HUES64 (cell line): ENCODE measurements around the gene CMTM8.
"Not testable (repeated sequence)": the region's sequence is repeated elsewhere in the genome, so short reads cannot be mapped to it uniquely, and the experiment has no call there.

Experiments used
- H3K27ac ChIP-seq: 2 replicates; pipeline ENCODE4 v1.7.0; 2013; ENCODE audit warnings: low read depth, low read length, inconsistent platforms
- H3K27me3 ChIP-seq: 2 replicates; pipeline ENCODE4 v1.6.1; 2013; ENCODE audit warnings: mild to moderate bottlenecking, low read length; ENCODE audit not compliant: insufficient read depth
- H3K36me3 ChIP-seq: 2 replicates; pipeline ENCODE4 v1.6.1; 2013; ENCODE audit warnings: mild to moderate bottlenecking, low read length; ENCODE audit not compliant: insufficient read depth
- H3K4me1 ChIP-seq: 2 replicates; pipeline ENCODE4 v1.6.1; 2013; ENCODE audit warnings: mild to moderate bottlenecking, low read length, moderate library complexity; ENCODE audit not compliant: insufficient read depth
- H3K4me3 ChIP-seq: 2 replicates; pipeline ENCODE4 v1.5.1; 2013; ENCODE audit warnings: mild to moderate bottlenecking, low read length, moderate library complexity
- H3K9ac ChIP-seq: 2 replicates; pipeline ENCODE4 v1.6.1; 2013; ENCODE audit warnings: mild to moderate bottlenecking, low read depth, low read length
- H3K9me3 ChIP-seq: 2 replicates; pipeline ENCODE4 v1.6.1; 2013; ENCODE audit warnings: low read depth, low read length; ENCODE audit not compliant: insufficient read depth
- WGBS: fragments of 150-250, 120-280 bp; methylation state at CpG from one replicate; pipeline ENCODE4 v1.1.7; 2013; ENCODE audit warnings: missing lambda C conversion rate; 5-methylcytosine and 5-hydroxymethylcytosine counted together

The CMTM8 gene

DNA sequence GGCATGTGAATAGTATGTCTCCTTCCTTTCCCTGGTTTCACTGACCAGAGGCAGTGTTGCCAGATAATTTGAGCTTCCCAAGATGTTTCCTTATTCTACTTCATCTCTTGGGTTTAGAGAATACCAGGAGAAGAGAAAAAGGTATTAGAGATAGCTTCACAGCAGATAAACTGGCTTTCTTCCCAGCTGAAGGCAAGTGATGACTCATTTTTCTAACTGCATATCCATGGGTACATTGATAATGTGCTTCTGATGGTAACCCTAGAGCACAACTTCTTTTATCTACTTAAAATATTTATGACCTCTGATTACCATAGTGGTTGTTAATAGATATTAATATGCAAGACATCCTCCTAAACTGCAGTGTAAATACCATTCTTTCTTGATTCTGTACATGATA, 34.6 kb upstream of the CMTM8 start:
- Histone ChIP-seq H3K4me3 (no peak overlapping the region), H3K9ac (no peak overlapping the region), H3K9me3 (no peaks in the 10 kb centered on the region), H3K4me1 (no peaks in the 10 kb centered on the region), H3K27me3 (no peaks in the 10 kb centered on the region), H3K36me3 (no peaks in the 10 kb centered on the region), H3K27ac (no peak overlapping the region)

DNA sequence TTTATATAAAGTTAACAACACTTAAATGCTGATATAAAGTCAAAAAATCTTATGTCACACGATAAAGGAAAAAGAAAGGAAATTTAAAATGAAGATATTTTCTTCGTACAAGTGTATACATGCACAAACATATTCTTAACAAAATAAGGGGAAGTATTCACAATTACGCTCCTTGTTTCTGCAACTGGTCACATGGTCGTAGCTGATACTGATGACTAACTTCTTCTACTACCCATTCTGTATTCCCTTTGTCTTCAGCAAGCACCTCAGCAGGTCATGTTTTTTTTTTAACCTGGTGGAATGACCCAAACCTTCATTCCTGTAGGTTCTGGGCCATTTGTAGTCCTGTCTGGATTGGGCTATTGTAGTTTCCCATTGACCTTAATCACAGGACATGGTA, 30.0 kb upstream of the CMTM8 start:
- H3K4me3 ChIP-seq: no peak overlapping the region
- no peaks in the 10 kb centered on the region for H3K9me3 ChIP-seq
- no peaks in the 10 kb centered on the region for H3K4me1 ChIP-seq
- H3K36me3 ChIP-seq: no peaks in the 10 kb centered on the region
- no peaks in the 10 kb centered on the region for H3K27me3 ChIP-seq
- no peak overlapping the region for H3K27ac ChIP-seq
- no peak overlapping the region for H3K9ac ChIP-seq
- 97% methylated on average over 4 of the region's 4 CpGs for whole genome bisulfite sequencing

DNA sequence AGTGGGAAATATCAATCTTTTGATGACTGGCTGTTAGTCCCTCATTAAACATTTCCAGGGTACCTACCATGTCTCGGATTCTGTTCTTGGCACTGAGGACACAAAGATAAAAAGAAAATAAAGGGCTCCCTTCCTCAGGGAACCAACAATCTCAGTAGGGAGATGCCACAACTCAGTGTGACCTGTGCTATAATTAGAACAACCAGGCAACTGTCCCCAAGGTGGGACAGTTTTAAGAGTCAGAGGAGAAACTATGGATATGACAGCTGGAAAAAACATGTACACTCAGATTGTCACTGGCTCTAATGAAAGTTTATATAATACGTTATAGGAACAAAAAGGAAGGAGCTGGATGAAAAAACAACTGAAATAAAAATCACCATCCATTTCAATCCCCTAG, 23.3 kb upstream of the CMTM8 start:
- no peaks in the 10 kb centered on the region for H3K27me3 ChIP-seq
- H3K9me3 ChIP-seq: no peaks in the 10 kb centered on the region
- no peak overlapping the region for H3K27ac ChIP-seq
- WGBS: 82% methylated on average over 1 of the region's 2 CpGs
- no peak overlapping the region for H3K9ac ChIP-seq
- no peaks in the 10 kb centered on the region for H3K36me3 ChIP-seq
- H3K4me3 ChIP-seq: no peak overlapping the region
- H3K4me1 ChIP-seq: no peaks in the 10 kb centered on the region

DNA sequence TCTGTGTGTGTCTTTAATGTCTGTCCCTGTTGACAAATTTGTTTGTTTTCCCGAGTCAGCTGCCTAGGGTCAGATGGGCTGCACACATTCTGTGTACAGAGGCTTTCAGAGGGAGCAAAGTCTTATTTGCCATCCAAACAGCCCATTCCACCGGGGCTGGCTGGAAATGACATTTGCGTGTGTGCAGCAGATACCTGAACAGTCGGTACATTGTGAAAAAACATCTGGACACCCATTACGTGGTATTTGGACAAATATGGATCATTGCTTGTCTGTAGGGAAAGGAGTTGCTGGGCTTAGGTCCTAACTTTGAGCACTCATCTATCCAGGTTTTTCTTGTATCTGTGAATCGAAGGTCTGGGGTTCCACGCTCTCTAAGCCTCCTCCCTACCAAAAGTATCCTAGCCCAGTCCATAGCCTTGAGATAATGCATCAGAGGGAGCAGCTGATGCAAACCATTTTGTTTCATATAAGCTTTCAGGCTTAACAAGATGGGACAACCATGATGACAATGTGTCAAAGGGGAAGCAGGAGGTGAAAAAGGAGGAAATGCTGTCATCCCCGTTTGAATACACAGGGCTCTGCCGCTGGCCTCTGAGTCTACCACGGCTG, 22.2 kb upstream of the CMTM8 start:
- Histone ChIP-seq H3K9ac (no peak overlapping the region), H3K9me3 (no peaks in the 10 kb centered on the region), H3K4me3 (no peak overlapping the region), H3K4me1 (no peaks in the 10 kb centered on the region), H3K27ac (no peak overlapping the region), H3K27me3 (no peaks in the 10 kb centered on the region), H3K36me3 (no peaks in the 10 kb centered on the region)
- 70% methylated on average over 9 of the region's 10 CpGs for WGBS

DNA sequence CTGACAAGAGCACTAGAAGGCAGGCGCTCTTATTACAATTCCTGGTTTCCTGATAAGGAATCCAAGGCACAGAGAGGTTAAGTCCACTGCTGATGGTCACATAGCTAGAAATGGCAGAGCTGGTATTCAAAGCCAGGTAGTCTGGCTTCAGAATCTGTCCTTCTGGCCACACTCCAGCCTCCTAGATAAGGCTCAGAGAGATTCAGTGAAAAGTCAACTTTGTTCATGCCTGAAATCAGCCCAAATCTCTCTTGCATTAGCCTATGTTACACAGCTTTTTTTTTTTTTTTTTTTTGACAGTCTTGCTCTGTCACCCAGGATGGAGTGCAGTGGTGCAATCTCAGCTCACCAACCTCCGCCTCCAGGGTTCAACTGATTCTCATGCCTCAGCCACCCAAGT, 21.1 kb upstream of the CMTM8 start:
- no peaks in the 10 kb centered on the region for H3K4me1 ChIP-seq
- H3K9ac ChIP-seq: no peak overlapping the region
- H3K9me3 ChIP-seq: no peaks in the 10 kb centered on the region
- H3K27ac ChIP-seq: no peak overlapping the region
- 93% methylated on average over 2 of the region's 2 CpGs for WGBS
- H3K27me3 ChIP-seq: no peaks in the 10 kb centered on the region
- H3K36me3 ChIP-seq: no peaks in the 10 kb centered on the region
- no peak overlapping the region for H3K4me3 ChIP-seq

DNA sequence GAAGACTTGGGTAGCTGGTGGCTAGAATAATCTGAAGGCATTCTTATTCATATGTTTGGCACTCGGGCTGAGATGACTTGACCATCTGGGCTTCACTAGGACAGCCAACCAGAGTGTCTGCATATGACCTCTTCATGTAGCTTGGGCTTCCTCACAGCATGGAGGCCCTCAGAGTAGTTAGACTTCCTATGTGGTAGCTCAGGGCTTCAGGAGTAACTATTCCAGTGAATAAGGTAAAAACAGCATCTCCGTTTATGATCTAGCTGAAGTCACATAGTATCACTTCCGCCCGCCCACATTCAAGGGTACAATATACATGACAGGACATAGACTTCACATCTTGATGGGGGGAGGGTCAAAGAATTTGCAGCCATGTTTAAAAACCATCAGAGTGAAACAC, 18.9 kb upstream of the CMTM8 start:
- Histone ChIP-seq H3K4me1 (no peaks in the 10 kb centered on the region; the same call in 1 of the 2 replicates), H3K9me3 (no peaks in the 10 kb centered on the region), H3K9ac (no peak overlapping the region), H3K36me3 (no peaks in the 10 kb centered on the region), H3K27ac (no peak overlapping the region), H3K27me3 (no peaks in the 10 kb centered on the region), H3K4me3 (no peak overlapping the region)
- WGBS: 71% methylated on average over 4 of the region's 4 CpGs

DNA sequence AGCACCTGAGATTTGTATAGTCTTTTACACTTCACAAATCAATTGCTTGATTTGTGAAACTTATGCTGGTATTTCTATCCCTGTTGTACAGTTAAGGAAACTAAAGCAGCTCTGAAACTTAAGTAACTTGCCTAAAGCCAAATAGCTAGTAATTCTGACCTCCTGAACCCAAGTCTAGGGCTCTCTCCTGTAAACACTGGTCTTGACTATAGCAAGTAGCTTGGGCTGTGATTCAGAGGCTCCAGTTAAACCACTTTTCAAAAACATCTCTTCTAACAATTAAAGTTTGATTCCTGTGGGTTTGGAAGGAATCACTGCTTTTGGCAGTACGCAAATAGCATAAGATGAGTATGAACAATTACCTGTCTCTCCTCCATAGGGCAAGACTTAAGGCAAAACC, 18.5 kb upstream of the CMTM8 start:
- Histone ChIP-seq H3K9ac (no peak overlapping the region), H3K4me1 (no peaks in the 10 kb centered on the region; the same call in 1 of the 2 replicates), H3K9me3 (no peaks in the 10 kb centered on the region), H3K27me3 (no peaks in the 10 kb centered on the region), H3K4me3 (no peak overlapping the region), H3K27ac (no peak overlapping the region), H3K36me3 (no peaks in the 10 kb centered on the region)
- 100% methylated on average over 1 of the region's 1 CpG for WGBS

DNA sequence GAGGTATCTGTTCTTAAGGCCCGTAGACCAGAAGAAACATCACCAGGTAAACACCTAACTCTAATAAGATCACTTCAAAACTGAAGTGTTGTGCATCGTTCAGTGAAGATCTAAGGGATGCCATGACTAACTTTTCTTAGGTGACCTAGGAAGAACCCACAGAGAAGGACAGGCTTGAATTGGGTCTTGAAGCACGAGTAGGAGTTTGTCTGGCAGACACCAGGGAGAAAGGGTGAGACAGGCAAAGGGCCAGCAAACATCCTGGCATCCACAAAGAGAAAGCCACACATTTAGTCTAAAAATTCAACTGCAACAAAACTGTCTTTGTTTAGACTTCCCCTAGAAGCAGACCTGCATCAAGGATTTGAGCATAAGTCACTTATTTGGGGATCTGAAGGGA, 15.5 kb upstream of the CMTM8 start:
- 93% methylated on average over 3 of the region's 3 CpGs for WGBS

DNA sequence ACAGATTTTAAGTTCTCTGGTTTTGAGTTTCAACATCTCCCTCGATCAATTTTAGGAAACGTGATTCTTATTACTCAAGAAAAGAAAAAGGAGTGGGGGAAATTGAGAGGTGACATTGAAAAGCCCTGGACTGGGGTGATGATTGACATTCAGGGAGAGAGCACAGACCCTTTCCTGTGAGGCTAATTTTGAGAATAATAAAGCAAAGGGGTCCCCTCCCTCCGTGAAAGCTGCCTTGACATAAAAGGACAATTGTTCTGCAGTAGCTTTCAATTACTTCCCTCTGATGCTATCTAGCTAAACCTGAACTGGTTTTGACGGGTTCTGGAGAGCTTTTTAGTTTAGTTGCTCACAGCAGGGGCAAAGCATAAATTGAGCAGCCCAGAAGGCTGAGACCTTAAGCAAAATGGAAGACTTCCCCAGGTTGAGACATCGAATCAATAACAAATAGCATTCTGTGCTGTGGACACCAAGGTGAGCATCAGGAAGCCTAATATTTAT, 14.4 kb upstream of the CMTM8 start:
- Histone ChIP-seq H3K27me3 (no peaks in the 10 kb centered on the region), H3K27ac (no peak overlapping the region), H3K4me3 (no peak overlapping the region), H3K36me3 (no peaks in the 10 kb centered on the region), H3K9me3 (no peaks in the 10 kb centered on the region), H3K9ac (no peak overlapping the region), H3K4me1 (no peaks in the 10 kb centered on the region; the same call in 1 of the 2 replicates)
- 88% methylated on average over 5 of the region's 5 CpGs for WGBS

More for the DNA sequence above, 15.5 kb upstream of the CMTM8 start:
- no peak overlapping the region for H3K4me3 ChIP-seq
- H3K27ac ChIP-seq: no peak overlapping the region
- no peaks in the 10 kb centered on the region; the same call in 1 of the 2 replicates for H3K4me1 ChIP-seq
- no peak overlapping the region for H3K9ac ChIP-seq
- H3K36me3 ChIP-seq: no peaks in the 10 kb centered on the region
- H3K27me3 ChIP-seq: no peaks in the 10 kb centered on the region
- no peaks in the 10 kb centered on the region for H3K9me3 ChIP-seq

DNA sequence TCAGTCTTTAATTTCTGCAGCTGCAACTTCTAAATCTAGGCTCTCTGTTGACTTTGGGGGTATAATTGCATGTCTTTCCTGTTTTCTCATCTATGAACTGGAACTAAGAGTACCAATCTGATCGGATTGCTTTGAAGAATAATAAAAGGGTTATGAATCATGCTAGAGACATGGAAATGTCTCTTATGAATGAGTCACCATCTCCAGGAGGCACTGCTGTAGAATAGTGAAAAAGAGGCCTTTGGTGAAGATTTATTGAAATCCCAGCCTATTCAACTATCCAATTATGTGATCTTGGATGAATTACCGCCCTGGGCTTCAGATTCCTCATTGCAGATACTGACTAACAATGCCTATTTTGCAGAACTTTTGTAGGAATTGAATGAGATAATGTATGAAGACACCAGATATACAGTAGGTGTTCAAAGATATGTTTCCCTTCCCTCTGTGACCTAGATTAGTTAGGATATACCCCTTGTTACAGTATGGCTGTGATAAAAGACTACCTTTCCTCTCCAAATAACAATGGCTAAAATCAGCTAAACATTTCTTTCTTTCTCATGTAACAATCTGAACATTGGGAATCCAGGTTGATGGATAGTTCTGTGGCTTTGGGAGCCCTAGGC, 11.5 kb upstream of the CMTM8 start:
- no peaks in the 10 kb centered on the region for H3K36me3 ChIP-seq
- no peaks in the 10 kb centered on the region for H3K27me3 ChIP-seq
- no peak overlapping the region for H3K9ac ChIP-seq
- H3K4me1 ChIP-seq: no peaks in the 10 kb centered on the region; the same call in 1 of the 2 replicates
- 92% methylated on average over 1 of the region's 2 CpGs for WGBS
- no peaks in the 10 kb centered on the region for H3K9me3 ChIP-seq
- no peak overlapping the region for H3K4me3 ChIP-seq
- H3K27ac ChIP-seq: no peak overlapping the region

DNA sequence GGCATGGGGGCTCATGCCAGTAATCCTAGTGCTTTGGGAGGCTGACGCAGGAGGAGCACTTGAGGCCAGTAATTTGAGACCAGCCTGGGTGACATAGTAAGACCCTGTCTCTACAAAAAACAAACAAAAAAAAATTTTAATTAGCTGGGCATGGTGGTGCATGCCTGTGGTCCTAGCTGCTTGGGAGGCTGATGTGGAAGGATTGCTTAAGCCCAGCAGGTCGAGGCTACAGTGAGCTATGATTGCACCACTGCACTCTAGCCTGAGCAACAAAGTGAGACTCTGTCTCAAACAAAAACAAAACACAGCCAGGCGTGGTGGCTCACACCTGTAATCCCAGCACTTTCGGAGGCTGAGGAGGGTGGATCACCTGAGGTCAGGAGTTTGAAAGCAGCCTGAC, 9.7 kb upstream of the CMTM8 start:
- WGBS: 94% methylated on average over 4 of the region's 4 CpGs
- H3K36me3 ChIP-seq, H3K27ac ChIP-seq, H3K9ac ChIP-seq, H3K27me3 ChIP-seq, H3K9me3 ChIP-seq, H3K4me1 ChIP-seq, H3K4me3 ChIP-seq: not testable (repeated sequence)
